ENCODE data around the gene FBH1.

Gene FBH1

DNA sequence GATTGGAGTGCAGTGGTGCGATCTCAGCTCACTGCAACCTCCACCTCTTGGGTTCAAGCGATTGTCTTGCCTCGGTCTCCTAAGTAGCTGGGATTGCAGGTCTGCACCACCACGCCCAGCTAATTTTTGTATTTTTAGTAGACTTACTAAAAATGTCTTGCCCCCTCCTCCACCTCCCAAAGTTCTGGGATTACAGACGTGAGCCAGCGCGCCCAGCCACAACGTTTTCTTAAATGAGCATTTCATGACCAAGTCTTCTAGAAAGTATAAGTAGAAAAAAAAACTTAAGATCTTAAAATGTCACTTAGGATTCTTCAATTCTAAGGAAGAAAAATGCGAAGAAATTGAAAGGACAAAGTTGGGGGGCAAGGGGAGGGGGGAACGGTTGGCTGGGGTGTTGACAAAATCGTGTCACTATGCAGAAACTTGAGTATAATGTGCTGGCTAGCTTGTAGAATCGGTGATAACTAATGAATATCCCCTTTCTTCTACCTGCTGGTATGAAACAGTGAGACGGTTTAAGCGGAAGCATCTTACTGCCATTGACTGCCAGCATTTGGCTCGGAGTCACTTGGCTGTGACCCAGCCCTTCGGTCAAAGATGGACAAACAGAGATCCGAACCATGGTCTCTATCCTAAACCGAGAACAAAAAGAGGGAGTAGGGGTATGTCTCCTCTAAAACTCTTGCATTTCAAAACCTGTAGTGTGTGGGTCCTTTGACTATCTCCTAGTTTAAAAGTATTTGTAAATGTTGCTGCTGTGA, 12.7 kb downstream of the FBH1 start:
- Histone ChIP-seq H3K9me3 (ENCODE audit: control insufficient read depth, insufficient read depth, low read length) (no peaks in the 10 kb centered on the region), H3F3A (ENCODE audit: control insufficient read depth, insufficient read depth) (no peaks in the 10 kb centered on the region), H3K4me1 (ENCODE audit: control insufficient read depth, low read length) (peaks cover 7% of the 10 kb centered on the region), H3K4me3 (ENCODE audit: low read length) (no peak overlapping the region), H3K27me3 (ENCODE audit: control insufficient read depth, low read length) (no peaks in the 10 kb centered on the region), H4K20me1 (ENCODE audit: control insufficient read depth, insufficient read depth, low read depth, low read length) (no peaks in the 10 kb centered on the region), H3K27ac (ENCODE audit: low read depth, low read length) (no peak overlapping the region), H3K36me3 (ENCODE audit: control insufficient read depth, low read length) (peaks cover 13% of the 10 kb centered on the region), H3K4me2 (ENCODE audit: low read length) (no peak overlapping the region), H3K79me2 (ENCODE audit: control insufficient read depth, low read length) (peaks cover 23% of the 10 kb centered on the region), H3K9me2 (replicated peaks; ENCODE audit: control insufficient read depth, low read length) (no peaks in the 10 kb centered on the region)
- TF ChIP-seq, protein P1, sequence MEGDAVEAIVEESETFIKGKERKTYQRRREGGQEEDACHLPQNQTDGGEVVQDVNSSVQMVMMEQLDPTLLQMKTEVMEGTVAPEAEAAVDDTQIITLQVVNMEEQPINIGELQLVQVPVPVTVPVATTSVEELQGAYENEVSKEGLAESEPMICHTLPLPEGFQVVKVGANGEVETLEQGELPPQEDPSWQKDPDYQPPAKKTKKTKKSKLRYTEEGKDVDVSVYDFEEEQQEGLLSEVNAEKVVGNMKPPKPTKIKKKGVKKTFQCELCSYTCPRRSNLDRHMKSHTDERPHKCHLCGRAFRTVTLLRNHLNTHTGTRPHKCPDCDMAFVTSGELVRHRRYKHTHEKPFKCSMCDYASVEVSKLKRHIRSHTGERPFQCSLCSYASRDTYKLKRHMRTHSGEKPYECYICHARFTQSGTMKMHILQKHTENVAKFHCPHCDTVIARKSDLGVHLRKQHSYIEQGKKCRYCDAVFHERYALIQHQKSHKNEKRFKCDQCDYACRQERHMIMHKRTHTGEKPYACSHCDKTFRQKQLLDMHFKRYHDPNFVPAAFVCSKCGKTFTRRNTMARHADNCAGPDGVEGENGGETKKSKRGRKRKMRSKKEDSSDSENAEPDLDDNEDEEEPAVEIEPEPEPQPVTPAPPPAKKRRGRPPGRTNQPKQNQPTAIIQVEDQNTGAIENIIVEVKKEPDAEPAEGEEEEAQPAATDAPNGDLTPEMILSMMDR (IDR thresholded peaks at IDR 0.05; ENCODE audit: low read depth, low read length, poor library complexity, severe bottlenecking), result no peak
- TF ChIP-seq EZH2phosphoT487 (IDR thresholded peaks at IDR 0.05; ENCODE audit: borderline replicate concordance, low read length), result no peak

DNA sequence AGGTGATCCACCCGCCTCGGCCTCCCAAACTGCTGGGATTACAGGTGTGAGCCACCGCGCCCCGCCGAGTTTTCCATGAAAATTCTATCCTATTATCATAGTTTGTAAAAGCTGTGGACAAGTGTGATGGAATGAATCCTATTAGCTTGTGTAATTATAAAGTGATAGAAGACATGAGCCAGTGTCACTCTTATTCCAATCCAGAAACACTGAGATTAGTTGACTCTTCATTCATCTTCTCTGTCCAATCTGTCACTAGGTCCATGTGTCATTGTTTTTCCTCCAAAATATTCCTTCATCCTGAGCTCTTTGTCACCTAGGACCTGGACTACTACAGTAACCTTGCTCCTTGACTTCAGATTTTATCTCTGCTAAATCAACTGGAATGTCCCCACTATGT, 13.5 kb downstream of the FBH1 start:
- Histone ChIP-seq H3K36me3 (ENCODE audit: control insufficient read depth, low read length) (peaks cover 13% of the 10 kb centered on the region), H3K27ac (ENCODE audit: low read depth, low read length) (no peak overlapping the region), H3K9me2 (replicated peaks; ENCODE audit: control insufficient read depth, low read length) (no peaks in the 10 kb centered on the region), H3K4me3 (ENCODE audit: low read length) (no peak overlapping the region), H3K4me2 (ENCODE audit: low read length) (no peak overlapping the region), H3F3A (ENCODE audit: control insufficient read depth, insufficient read depth) (no peaks in the 10 kb centered on the region), H3K4me1 (ENCODE audit: control insufficient read depth, low read length) (peaks cover 7% of the 10 kb centered on the region), H3K79me2 (ENCODE audit: control insufficient read depth, low read length) (peaks cover 18% of the 10 kb centered on the region), H4K20me1 (ENCODE audit: control insufficient read depth, insufficient read depth, low read depth, low read length) (no peaks in the 10 kb centered on the region), H3K9me3 (ENCODE audit: control insufficient read depth, insufficient read depth, low read length) (no peaks in the 10 kb centered on the region), H3K27me3 (ENCODE audit: control insufficient read depth, low read length) (no peaks in the 10 kb centered on the region)
- TF ChIP-seq, protein P1 (IDR thresholded peaks at IDR 0.05; ENCODE audit: low read depth, low read length, poor library complexity, severe bottlenecking), result no peak
- TF ChIP-seq EZH2phosphoT487 (IDR thresholded peaks at IDR 0.05; ENCODE audit: borderline replicate concordance, low read length), result no peak

DNA sequence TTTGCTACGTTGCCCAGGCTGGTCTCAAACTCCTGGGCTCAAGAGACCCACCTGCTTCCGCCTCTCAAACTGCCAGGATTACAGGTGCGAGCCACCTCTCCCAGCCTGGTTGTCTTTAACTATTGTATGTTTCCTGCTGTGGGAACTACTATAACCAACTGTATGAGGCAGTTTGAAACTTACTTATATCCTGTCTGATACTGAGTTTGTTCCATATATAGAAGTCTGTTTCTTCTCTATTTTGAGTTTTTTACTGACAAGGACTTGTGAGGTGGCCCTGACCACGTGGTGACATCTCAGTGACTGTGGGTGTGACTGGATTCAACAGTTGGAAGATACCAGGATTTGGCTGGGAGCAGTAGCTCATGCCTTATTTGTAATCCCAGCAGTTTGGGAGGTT, 14.2 kb downstream of the FBH1 start:
- Histone ChIP-seq H3K27me3 (ENCODE audit: control insufficient read depth, low read length) (no peaks in the 10 kb centered on the region), H3K79me2 (ENCODE audit: control insufficient read depth, low read length) (peaks cover 15% of the 10 kb centered on the region), H3F3A (ENCODE audit: control insufficient read depth, insufficient read depth) (no peaks in the 10 kb centered on the region), H3K4me3 (ENCODE audit: low read length) (no peak overlapping the region), H3K4me1 (ENCODE audit: control insufficient read depth, low read length) (peaks cover 7% of the 10 kb centered on the region), H3K9me3 (ENCODE audit: control insufficient read depth, insufficient read depth, low read length) (no peaks in the 10 kb centered on the region), H3K9me2 (replicated peaks; ENCODE audit: control insufficient read depth, low read length) (no peaks in the 10 kb centered on the region), H3K4me2 (ENCODE audit: low read length) (no peak overlapping the region), H3K27ac (ENCODE audit: low read depth, low read length) (no peak overlapping the region), H4K20me1 (ENCODE audit: control insufficient read depth, insufficient read depth, low read depth, low read length) (no peaks in the 10 kb centered on the region), H3K36me3 (ENCODE audit: control insufficient read depth, low read length) (peaks cover 19% of the 10 kb centered on the region)
- TF ChIP-seq EZH2phosphoT487 (IDR thresholded peaks at IDR 0.05; ENCODE audit: borderline replicate concordance, low read length), result no peak
- TF ChIP-seq, protein P1 (IDR thresholded peaks at IDR 0.05; ENCODE audit: low read depth, low read length, poor library complexity, severe bottlenecking), result no peak

All from DOHH2 (cell line).